Measurements from ENCODE around the gene AR.

Gene AR

GRCh38 chrX:67546496-67547423, 2.9 kb downstream of the AR start:
- TF ChIP-seq REST (IDR thresholded peaks at IDR 0.05; ENCODE audit: low read depth) (no peak), YY1 (IDR thresholded peaks at IDR 0.05; ENCODE audit: low read depth) (no peak), CREB1 (IDR thresholded peaks at IDR 0.05; ENCODE audit: low read depth) (no peak), TCF12 (IDR thresholded peaks at IDR 0.05; ENCODE audit: low read depth) (no peak), MAX (IDR thresholded peaks at IDR 0.05) (no peak), TEAD4 (IDR thresholded peaks at IDR 0.05) (no peak), EP300 (IDR thresholded peaks at IDR 0.05; ENCODE audit: borderline replicate concordance) (no peak), RAD21 (IDR thresholded peaks at IDR 0.05; ENCODE audit: low read depth) (no peak), NFIC (IDR thresholded peaks at IDR 0.05) (no peak), EGR1 (IDR thresholded peaks at IDR 0.05) (no peak), CEBPB (IDR thresholded peaks at IDR 0.05) (no peak)

- TF ChIP-seq RAD21 (IDR thresholded peaks at IDR 0.05; ENCODE audit: low read depth): peak; percentile 60
- no peak for TF ChIP-seq TCF12 (IDR thresholded peaks at IDR 0.05; ENCODE audit: low read depth)
These were observed 11.9 kb downstream of the AR start for GRCh38 chrX:67555578-67556203.

GRCh38 chrX:67558267-67558666, 14.4 kb downstream of the AR start:
- TF ChIP-seq FOXM1 (IDR thresholded peaks at IDR 0.05; ENCODE audit: borderline replicate concordance, low read depth) (no peak), CREB1 (IDR thresholded peaks at IDR 0.05; ENCODE audit: low read depth) (no peak), CEBPB (IDR thresholded peaks at IDR 0.05) (no peak), USF1 (IDR thresholded peaks at IDR 0.05) (no peak), YY1 (IDR thresholded peaks at IDR 0.05; ENCODE audit: low read depth) (no peak), ZBTB7A (IDR thresholded peaks at IDR 0.05; ENCODE audit: low read depth) (no peak), TEAD4 (IDR thresholded peaks at IDR 0.05) (no peak), EP300 (IDR thresholded peaks at IDR 0.05; ENCODE audit: borderline replicate concordance) (no peak), REST (IDR thresholded peaks at IDR 0.05; ENCODE audit: low read depth) (no peak), RAD21 (IDR thresholded peaks at IDR 0.05; ENCODE audit: low read depth) (no peak), NFIC (IDR thresholded peaks at IDR 0.05) (no peak), MAX (IDR thresholded peaks at IDR 0.05) (no peak), TCF12 (IDR thresholded peaks at IDR 0.05; ENCODE audit: low read depth) (no peak), TAF1 (IDR thresholded peaks at IDR 0.05; ENCODE audit: low read depth) (no peak)

- no peak for TF ChIP-seq TCF12 (IDR thresholded peaks at IDR 0.05; ENCODE audit: low read depth)
- TF ChIP-seq NFIC (IDR thresholded peaks at IDR 0.05): no peak
These were observed 19.9 kb downstream of the AR start for GRCh38 chrX:67563469-67564448.

GRCh38 chrX:67564475-67564874, 20.7 kb downstream of the AR start:
- TF ChIP-seq REST (IDR thresholded peaks at IDR 0.05; ENCODE audit: low read depth): no peak
- no peak for TF ChIP-seq MAX (IDR thresholded peaks at IDR 0.05)
- TF ChIP-seq USF1 (IDR thresholded peaks at IDR 0.05): no peak
- no peak for TF ChIP-seq EP300 (IDR thresholded peaks at IDR 0.05; ENCODE audit: borderline replicate concordance)
- no peak for TF ChIP-seq TEAD4 (IDR thresholded peaks at IDR 0.05)
